GM18861 (cell line): Measurements from ENCODE around the gene KCTD13.
A peak's percentile ranks its signal among the peaks of the same experiment; 100 is the strongest.
"Not testable (repeated sequence)": the region's sequence is repeated elsewhere in the genome, so short reads cannot be mapped to it uniquely, and the experiment has no call there.

ENCODE experiments used
- ATAC-seq: cut with Tn5 transposase; IDR thresholded peaks from one replicate; pipeline ENCODE4 v1.9.1; 2021; ENCODE audit not compliant: unreplicated experiment

KCTD13 gene

DNA sequence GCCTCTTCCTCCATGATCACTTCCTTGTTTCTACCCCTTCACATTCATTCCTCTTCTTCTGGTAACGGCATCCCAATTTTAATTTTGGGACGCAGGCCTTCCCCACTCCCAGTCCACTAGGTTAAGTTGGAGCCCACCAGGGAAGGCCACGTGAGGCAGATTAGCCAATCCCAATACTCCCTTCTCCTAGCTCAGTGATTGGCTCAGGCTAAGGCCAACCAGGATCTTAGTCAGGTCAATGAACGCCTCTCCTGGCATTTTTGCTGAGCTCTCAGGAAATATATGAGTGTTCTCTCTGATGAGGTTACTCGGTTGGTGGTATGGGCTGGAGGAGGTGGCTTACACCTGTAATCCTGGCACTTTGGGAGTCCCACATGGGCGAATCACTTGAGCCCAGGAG lies 42.0 kb downstream of the KCTD13 start:
- no peak for ATAC-seq

DNA sequence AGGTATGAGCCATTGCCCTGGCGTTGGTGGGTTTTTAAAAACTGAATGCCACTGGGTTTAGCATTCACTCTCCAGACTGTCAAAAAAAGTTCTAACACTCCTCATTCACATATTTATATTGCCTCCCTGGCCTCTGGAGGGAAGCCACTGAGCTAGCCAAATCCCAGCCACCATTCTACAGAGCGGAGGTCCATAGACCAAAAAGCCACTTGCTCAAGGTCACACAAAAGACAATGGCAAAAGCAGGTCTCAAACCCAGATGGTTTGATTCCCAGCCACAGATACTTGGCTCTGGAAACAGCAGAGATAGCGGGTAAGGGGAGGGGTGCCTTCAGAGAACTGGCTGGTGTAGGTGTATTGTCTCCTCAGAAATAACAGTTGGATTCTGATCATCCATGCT lies 45.0 kb downstream of the KCTD13 start:
- no peak for ATAC-seq

DNA sequence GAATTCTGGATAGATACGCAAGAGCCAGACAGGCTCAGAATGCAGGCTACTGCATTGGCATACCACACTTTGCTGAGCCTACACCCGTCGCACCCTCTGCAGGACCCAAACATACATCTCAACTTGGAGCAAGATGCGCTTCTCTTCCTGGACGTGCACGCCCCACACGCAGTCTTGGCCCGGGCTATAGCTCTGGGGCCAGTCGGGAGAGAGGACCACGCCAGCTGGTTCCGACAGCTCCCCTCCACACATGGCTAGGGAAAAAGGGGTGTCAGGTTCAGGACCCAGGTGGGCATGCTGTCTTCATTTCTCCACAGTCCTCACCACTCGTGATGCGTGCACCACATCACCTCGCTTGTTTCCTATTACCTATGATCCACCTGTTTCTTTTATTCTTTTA lies 47.9 kb downstream of the KCTD13 start:
- no peak for ATAC-seq

DNA sequence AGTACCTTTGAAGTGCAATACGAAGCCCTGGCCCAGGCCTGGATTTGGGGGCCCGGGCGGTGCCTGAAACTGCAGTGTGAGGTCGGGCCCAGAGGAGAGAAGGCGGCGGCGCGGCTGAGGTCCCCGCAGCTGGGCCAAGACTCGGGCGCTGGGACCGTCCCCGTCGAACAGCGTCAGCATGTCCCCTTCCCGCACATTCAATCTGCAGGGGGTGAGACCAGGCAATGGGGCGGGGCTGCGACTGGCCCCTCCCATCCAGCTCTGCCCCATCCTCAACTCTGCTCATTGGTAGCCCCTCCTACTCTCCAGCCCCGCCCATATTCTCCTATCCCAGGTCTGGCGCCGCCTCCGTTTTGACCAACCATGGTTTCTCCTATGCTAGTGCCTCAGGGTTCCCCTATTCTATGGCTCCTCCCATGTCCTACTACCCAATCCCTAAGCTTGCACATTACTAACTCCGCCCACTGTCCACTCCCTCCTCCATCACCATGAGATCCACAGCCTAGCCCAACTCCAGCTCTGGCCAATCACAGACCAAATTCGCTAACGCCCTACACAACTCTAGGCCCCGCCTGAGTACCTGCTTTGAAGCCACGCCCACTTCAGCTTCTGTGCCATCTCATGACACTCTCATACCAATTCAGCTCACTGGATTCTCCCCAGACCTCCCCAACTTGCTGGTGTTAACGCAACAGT lies 48.6 kb downstream of the KCTD13 start:
- no peak for ATAC-seq

DNA sequence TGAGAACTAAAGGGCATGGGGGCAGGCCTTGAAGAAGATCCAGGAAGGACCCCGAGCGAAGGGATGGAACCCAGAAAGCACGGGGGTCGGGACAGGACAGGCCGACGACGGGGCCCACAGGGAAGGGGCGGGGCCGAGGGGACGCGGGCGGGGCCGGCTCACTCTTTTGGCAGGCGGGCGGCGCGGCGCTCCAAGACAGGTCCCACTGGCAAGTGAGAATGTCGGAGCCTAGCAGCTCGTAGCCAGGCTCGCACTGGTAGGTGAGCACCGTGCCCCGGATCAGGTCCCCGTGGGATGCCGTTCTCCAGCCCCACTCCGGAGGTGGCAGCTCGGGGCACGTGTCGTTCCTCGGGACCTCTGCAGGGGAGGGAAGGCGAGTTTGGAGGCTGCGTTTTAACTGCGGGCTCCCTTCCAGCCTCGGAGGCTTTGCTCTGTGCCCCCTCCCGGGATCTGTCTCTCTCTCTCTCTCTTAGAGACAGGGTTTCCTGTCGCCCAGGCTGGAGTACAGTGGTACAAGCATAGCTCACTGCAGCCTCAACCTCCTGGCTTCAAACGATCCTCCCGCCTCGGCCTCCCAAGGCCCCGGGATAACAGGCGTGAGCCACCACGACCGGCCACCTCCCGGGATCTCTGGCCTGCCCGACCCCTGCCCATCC lies 49.3 kb downstream of the KCTD13 start:
- no peak for ATAC-seq

DNA sequence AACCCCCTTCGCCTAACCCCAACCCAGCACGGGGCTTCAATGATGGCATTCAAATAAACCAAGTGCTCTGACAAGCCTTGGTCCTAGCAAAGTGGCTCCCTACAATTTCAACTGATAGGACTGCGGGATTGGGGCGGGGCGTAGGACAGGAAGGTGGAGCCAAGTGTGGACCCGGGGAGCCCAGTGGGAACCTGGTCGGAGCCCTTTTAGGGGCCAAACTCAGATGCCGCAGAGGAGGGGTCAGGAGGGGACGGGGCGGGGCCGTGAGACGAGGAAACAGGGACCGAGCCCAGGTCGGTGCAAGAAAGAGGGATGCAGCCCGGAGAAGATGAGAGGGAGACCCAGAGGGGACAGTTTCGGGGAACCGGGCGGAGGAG lies 49.8 kb downstream of the KCTD13 start:
- ATAC-seq: no peak

DNA sequence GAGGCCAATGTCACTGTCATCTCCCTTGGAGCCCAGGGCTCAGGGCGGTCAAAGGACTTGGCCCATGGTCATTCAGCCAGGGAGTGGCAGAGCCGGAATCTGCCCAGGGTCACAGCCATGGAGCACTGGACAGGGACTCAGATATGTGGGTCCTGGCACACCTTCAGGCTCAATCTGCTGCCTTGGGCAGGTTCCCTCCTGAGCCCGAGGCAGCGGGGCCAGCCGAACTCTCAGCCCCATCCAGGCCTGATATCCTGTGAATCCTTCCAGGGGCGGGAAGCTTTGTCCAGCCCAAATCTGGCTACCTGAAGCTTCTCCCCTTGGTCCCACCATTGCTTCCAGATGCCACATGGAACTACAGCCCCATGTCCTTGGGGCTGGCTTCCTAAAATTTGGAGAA lies 50.8 kb downstream of the KCTD13 start:
- ATAC-seq: no peak

DNA sequence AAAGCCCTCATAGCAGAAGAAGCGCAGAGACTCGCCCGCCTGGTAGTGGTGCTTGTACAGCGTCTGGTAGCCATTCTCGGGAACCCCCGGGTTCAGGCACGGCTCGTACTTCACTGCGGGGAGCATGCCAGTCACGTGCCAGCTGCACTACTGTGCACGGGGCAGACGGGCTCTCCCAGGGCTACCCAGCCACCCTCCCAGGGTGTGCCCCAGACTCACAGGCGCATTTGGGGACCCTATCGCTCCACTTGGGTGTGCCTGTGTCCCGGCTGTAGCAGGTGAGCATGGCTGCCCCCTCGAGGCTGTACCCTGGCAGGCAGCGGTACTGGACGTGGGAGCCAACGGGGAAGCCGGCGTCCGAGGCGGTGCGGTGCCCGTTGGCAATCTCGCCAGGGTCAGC lies 52.7 kb downstream of the KCTD13 start:
- ATAC-seq: no peak

DNA sequence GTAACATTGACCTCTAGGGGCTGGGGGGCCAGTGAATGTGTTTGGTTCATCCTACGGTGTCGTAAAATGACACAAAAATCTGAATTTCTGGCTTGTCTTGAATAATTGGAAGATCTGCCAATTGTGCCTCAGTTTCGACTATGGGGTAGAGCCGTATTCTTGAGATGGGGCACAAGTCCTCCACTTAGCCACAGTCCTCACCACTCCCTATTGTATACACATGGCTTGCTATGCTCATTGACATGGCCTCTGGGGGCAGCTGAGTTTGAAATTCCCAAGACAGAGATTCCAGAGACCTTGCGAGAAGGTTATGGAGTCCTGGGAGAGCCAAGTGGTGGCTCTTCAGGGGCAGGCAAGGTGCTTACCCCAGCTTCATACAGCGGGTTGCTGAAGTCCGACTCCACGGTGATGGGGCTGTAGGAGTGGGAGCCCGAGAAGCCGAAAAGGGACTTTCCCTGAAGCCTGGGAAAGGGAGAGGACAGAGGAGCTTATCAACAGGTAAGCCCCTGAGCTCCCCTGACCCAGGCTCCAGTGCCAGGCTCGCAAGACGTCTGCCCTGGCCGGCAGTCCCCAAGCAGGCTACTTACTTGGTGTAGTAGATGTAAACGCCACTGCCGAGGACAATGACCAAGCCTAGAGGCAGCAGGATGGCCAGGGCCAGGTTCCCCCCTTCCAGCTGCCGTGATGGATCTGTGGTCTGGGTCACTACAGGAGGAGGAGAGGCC lies 54.0 kb downstream of the KCTD13 start:
- ATAC-seq: no peak

DNA sequence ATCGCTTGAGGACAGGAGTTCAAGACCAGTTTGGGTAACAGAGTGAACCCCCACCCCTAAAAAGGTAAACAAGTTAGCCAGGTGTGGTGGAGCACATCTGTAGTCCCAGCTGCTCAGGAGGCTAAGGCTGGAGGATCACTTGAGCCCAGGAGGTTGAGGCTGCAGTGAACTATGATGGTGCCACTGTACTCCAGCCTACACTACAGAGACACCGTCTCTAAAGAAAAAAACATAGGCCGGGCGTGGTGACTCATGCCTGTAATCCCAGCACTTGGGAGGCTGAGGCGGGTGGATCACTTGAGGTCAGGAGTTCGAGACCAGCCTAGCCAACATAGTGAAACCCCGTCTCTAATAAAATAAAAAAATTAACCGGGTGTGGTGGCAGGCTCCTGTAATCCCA lies 57.0 kb downstream of the KCTD13 start:
- ATAC-seq: not testable (repeated sequence)

DNA sequence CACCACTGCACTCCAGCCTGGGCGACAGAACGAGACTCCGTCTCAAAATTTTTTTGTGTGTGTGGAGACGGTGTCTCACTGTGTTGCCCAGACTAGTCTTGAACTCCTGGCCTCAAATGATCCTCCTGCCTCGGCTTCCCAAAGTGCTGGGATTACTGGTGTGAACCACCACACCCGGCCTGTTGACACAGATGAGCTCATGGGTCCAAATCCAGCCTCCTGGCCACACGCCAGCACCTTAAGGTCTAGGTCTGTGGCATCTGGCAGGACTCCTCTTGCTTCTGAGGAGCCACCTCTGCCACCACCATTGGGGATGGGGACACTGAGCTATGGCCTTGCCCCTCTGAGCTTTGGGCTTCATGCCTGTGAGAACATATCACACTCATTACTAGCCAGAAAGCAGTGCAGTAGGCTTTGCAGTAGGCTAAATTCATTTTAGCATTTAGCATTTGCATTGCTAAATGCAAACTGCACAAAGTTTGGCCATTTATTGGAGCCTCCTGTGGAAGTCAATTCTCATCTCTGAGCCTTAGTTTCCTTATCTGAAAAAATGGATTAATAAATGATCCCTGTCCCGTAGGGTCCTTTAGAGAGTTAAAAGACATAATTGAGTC lies 57.5 kb downstream of the KCTD13 start:
- ATAC-seq: no peak

DNA sequence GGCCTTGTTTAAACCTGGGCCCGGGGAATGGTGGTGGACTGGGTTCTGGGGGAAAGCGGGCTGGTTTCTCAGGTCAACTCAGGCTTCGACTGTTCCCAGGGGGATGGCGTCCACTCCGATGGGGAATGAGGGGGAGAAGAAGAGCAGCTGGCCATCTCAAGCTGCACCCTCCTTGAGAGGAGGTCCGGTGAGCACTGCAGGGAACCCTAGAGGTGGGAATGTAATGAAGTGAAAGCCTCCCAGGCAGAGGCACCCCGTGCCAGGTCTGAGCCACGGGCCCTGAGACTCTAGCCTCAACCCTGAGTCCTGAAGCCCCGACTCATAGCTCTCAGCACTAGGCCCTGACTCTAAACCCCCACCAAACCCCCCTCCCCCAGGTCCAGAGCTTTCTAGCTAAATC lies 61.8 kb downstream of the KCTD13 start:
- no peak for ATAC-seq

DNA sequence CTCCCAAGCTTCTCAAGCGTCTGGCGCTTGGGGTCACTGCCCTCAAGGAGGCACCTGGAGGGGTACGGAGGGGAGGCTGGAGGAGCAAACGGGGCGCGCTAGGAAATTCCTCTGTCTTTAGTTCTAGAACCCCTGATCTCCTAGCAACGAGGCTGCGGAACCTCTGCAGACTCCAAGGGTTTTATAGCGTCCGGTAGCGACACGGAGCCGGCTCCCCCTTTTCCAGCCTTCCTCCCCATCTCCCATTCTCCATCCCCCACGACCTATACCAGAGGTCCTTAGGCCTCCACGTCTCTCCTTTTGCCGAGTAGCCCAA lies 62.4 kb downstream of the KCTD13 start:
- no peak for ATAC-seq

DNA sequence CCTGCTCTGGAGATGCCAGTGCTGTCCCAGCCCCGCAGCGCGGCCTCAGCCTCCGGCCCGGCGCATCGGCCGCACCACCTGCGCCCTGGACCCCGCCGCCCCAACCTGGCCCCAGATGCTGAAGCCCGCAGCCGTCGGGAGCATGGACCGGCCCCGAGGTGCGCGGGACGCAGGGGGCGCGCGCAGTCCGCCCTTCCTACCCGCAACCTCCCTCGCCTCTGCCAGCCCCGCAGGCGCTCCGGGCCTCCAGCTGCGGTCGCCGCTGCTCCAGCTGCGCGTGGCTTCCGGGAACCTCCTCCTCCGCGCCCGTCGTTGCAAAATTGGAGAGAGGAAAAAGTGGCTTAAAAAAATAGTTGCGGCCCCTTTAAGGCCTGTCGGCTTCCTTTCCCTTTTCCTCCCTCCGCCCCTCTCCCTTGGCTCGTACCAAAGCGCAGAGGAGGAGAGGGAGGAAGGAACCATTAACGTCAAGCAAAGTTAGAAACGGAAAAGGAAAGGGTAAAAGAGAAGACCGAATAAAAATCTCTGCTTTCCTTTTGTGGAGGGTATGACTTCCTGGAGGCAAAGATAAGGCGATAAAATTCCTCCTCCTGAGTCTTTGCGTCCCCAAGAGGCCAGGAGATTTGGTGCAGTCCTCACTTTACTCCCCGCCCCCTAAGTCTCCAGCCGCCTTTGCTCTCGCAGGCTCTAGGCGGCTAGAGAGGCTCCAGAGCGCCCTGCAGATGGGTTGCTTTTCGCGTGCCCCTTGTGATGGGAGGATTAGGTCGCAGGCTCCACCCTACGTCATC lies 63.0 kb downstream of the KCTD13 start, which contains the start of gene CDIPT:
Gene CDIPT (minus strand): TSS at position 343 of the 785 bp plus-strand sequence. CDS start 369 bp downstream, outside the sequence.
- ATAC-seq: peak; percentile 90

DNA sequence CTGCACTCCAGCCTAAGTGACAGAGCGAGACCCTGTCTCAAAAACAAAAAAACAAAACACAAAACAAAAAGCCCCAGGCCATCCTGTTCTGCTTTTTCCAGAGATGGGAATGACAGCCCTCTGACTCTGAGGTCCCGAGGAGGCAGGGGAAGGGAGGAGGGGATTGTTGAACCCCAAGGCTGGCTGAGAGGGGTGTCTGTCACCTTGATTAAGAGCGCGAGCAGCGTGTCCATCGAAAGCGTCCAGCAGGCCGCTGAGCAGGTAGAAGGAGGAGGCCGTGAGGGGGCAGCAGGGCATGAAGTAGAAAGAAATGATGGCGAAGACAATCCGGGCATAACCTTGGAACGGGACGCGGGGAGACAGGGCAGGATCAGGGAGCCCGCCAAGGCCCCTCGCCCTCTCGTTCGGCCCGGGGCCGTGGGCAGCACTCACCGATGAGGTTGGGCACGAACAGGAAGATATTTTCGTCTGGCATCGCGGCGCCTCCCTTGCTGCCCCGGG lies 63.6 kb downstream of the KCTD13 start:
- ATAC-seq: no peak

DNA sequence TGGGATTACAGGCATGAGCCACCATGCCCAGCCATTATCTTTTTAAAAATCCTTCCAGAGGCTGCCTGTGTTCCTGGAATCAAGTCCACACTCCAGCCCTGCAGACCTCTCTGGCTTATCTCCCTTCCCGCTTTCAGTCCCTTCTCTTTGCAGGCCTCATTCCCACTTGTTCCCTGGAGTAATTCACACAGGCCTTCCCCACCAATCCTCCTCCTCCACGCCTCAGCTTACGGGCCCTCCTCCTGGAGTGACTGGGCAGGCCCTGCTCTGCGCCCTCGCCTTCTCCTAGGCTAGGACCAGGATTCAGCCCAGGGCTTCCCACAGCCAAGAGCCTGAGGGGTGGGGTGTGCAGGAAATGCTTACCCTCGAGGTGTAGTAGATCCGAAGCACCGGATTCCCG lies 65.8 kb downstream of the KCTD13 start:
- no peak for ATAC-seq

DNA sequence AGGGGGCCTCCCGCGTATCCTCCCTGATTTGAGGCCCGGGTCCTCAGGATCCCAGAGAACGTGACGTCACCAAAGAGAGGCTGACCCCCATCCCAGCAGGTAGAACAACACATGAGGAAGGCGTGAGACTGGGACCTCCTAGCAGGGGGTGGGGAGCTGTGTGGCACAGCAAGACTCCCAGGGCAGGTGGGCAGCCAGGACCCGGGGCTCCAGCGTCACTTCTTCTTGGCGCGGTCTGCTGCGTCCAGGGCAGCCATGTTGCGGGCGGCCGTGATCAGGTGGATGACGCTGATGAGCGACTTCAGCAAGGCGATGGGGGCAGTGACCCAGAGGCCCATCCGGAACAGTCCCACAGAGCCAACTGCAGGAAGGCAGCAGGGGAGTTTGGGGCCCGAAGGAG lies 67.1 kb downstream of the KCTD13 start:
- ATAC-seq: no peak

DNA sequence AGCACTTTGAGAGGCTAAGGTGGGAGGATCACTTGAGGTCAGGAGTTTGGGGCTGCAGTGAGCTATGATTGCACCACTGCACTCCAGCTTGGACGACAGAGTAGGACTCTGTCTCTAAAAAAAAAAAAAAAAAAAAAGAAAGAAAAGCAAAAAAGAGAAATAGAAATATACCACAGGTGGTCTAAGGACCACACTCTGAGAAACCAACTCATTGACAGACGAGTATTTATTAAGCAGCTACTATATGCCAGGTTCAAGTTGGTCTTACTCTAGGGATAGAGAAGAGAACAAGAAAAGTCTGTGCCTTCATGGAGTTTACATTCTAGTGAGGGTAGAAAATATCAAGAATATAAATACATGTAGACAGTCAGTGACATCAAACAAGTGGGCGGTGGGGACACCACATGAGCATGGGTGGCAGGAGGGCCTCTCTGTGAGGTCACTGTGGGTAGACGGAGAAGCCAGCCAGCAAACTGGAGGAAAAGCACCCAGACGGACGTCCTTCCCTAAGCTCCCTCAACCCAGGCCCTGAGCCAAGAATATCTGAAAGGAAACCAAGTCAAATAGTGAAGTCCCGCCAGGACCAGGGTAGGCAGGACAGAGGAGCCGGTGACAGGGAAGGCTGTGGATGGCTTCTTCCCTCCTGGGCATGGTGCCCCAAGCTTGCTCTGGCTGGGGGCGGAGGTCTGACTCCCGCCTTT lies 67.7 kb downstream of the KCTD13 start:
- ATAC-seq: no peak

DNA sequence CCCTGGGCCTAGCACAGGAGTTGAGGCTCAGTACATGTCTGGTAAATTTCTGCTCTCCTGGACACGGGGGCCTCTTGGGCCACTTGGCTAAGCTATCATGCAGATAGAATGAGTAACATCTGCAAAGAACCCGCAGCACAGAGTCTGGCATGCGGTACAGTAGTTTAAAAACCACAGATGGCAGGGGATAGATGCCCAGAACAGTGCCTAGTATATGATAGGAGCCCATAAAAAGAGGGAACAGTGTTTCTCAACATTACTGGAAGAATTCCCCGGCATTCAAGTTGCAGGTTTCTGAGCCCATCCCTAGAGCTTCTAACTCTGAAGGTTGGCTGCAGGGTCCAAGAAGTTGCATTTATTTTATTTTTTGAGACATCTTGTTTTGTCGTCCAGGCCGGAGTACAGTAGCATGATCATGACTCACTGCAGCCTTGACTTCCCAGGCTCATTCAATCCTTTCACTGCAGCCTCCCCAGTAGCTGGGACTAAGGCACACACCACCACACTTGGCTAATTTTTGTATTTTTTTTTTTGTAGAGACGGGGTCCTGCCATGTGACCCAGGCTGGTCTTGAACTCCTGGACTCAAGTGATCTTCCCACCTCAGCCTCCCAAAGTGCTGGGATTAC lies 68.8 kb downstream of the KCTD13 start:
- ATAC-seq: no peak
